Hematopoietic multipotent progenitor cell treated with erythropoietin and hydrocortisone succinate and interleukin-3 and kit ligand, for 6 days (in vitro differentiated cells): ENCODE data around the gene GNG3.
"Not testable (repeated sequence)": the region's sequence is repeated elsewhere in the genome, so short reads cannot be mapped to it uniquely, and the experiment has no call there.

ENCODE experiments used
- DNase-seq: peaks from one replicate; pipeline ENCODE4 v3.0.0-alpha.2; 2015

GNG3 gene

GRCh38 chr11:62688491-62688890 is 19.0 kb upstream of the GNG3 start:
- DNase-seq = no peak

DNA sequence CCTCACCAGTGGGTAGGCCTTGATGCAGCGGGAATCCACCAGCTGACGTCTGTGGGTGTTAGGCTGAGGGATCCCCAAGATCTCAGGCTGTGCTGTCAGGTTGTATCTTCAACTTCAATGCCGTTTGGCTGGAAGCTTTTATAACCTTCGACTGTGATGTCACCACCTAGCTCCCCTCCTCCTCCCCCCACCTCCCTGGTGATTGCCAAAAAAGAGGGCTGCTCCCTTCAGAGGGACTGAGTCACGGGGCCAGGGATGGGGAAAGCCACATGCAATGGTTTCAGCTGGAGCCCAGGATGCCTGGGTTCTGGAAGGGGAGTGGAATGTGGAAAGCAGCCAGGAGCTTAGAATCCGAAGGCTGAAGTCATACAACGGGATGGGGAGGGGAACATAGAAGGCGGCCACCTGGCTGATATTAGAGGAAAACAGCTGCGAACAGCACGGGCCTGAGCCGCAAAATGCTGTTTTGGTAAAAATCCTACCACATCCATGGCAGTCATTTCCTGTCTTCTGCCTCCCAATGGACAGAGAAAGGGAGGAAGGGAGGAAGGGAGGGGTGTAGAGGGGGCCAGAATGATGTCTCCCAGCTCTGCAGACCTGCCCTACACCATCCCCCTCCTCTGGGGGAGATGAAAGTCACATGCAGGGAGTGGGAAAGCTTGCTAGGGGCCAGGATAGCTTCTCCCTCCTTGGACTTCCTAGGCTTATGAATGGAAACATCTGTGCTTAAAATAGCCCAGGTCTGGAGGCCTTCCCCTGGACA is 17.9 kb upstream of the GNG3 start, which contains the start of gene LRRN4CL:
Gene LRRN4CL (minus strand): TSS at position 110 of the 763 bp plus-strand sequence. CDS start 1,022 bp downstream, outside the sequence.
- DNase-seq = no peak

DNA sequence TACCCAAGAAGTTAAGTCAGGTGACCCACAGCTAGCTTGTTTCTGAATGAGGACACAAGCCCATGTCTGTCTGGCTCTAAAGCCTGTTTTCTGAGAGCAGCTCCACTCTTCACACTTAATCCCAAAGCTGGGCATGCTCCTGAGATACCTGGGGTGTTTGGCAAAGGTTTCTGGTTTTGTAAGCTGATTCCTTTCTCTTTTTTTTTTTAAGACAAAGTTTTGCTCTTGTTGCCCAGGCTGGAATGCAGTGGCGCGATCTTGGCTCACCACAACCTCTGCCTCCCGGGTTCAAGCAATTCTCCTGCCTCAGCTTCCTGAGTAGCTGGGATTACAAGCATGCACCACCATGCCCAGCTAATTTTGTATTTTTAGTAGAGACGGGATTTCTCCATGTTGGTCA is 13.9 kb upstream of the GNG3 start:
- peak; percentile 0 for DNase-seq

DNA sequence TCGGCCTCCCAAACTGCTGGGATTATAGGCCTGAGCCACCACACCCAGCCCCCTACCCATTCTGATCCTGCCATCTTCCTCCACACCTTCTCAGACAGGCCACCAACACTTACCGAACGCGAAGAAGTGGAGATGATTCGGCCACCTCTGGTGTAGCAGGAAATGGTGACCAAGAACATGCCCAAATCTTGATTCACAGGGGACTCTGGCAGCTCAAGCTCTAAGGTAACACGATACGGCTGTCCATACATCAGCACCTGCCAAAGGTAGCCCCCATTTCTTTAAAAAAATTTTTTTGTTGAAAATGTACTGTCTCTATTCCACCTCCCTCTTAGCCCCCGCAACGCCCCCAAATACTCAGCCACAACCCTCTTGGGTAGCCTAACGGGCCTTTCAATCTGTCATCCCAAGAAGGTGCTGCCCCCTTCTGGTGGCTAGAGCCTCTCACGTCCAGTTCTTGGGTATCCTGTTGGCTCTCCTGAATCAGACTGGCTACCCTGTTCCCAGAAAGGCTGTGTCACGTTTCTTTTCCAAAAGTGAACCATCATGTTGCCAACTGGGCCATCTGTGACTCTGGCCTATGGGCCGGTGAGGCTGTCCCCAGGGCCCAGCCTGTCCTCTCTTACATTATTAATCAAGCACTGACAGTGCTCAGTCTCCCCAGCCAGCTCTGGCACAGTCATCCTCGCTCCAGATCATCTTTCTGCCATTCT is 12.9 kb upstream of the GNG3 start:
- DNase-seq = peak; percentile 95

DNA sequence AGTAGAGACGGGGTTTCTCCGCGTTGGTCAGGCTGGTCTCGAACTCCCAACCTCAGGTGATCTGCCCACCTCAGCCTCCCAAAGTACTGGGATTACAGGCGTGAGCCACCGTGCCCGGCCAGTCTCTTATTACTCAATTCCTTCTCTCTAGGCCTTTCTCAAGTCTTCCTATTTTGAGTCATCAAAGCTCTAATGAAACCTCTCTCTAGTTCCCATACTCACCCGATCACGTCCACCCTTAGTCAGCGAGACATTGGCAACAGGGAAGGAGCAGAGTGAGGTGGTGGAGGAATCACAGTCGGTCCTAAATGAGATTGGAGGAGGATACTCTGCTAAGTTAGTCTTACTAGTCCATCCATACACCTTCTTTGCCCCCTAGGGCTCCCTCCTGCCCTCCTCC is 5.2 kb upstream of the GNG3 start:
- no peak for DNase-seq

DNA sequence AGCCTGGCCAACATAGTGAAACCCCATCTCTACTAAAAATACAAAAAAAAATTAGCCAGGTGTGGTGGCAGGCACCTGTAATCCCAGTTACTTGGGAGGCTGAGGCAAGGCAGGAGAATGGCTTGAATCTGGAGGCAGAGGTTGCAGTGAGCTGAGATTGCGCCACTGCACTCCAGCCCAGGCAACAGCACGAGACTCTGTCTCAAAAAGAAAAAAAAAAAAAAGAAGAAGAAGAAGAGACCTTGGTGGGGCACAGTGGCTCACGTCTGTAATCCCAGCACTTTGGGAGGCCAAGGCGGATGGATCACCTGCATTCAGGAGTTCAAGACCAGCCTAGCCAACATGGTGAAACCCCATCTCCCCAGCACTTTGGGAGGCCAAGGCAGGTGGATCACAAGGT is 3.6 kb upstream of the GNG3 start:
- not testable (repeated sequence) for DNase-seq

- peak; percentile 63 for DNase-seq
Measured at GRCh38 chr11:62705413-62705812, 2.1 kb upstream of the GNG3 start.

- DNase-seq = peak; percentile 98
Measured at GRCh38 chr11:62705880-62706849, 1.3 kb upstream of the GNG3 start.

DNA sequence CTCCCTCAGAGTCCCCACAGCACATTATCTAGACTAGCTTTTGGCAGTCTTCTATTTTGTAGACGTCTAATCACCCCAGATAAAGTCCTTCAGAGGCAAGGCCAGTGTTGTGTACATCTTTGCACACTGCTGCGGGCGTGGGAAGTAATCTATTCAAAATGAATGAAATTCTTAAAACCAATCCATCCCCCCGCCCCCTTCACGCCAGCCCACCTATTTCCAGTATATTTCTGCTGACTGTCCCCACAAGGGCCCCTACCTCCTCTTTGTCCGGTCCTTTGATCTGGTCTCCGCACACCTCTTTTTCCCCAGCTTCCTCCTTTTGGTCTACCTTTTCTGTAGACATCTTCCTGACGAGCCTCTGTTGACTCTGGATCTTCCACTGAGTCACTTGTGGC is 627 bp upstream of the GNG3 start:
- no peak for DNase-seq

GRCh38 chr11:62708392-62708791 is 916 bp downstream of the GNG3 start:
- DNase-seq = peak; percentile 72

DNA sequence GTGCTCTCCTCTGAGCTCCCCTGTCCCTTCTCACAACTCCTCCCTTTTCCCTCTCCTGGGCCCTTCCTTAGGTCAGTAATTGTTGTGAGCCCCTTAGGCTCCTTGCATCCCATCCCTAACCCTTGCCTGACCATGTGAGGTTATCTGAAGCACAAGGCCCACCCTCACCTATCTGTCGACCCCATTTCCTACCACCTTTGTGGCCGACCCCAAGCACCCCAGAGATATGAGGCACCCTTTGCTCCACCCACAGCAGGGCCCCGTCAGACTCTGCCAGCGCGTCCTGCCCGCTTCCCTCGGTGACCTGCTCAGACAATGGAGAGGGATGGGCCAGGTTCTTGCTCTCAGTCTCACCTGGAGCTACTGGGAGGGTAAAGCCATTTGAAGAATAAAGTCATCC is 1.3 kb downstream of the GNG3 start:
- DNase-seq = peak; percentile 63

GRCh38 chr11:62709247-62710000 is 1.9 kb downstream of the GNG3 start:
- DNase-seq = peak; percentile 100

DNA sequence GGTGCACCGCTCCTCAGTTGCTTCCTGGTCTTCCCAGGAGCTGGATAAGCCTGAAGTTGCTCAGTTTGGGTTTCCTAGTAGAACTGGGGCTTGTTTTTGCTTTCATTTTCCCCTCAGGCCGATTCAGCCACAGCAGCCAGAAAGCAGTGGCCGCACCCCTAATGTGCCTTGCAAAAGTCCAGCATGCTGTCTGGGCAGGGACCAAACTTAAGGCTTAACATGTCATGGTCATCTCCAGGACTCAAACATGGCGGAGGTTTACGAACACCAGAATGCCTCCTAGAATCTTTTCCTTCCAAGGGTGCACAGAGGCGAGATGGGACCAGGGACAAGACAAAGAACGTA is 2.5 kb downstream of the GNG3 start:
- peak; percentile 57 for DNase-seq

DNA sequence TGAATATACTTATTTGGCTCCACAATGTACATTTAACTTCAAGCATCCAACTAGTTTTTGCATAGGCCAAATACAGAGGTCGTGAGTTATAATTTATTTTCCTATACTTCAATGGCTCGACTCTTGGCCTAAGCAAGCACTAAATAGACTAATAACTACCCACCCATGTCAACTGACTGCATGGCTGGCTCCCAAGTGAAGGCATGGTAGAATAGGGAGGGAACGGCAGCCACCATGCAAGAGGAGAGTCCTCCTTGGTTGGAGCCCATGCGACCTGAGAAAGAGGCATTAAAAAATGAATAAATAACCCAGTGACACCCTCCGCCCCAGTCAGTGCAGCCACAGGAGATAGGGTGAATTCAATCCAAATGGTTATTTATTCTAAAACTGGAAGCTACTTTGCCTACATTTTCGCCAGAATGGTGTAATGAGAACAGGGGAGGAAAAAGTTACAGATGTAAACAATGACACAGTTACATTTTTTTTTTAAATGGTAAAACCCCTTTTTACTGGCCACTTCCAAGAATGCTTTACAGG is 4.9 kb downstream of the GNG3 start:
- no peak for DNase-seq

GRCh38 chr11:62712861-62713260 is 5.4 kb downstream of the GNG3 start:
- DNase-seq = no peak

DNA sequence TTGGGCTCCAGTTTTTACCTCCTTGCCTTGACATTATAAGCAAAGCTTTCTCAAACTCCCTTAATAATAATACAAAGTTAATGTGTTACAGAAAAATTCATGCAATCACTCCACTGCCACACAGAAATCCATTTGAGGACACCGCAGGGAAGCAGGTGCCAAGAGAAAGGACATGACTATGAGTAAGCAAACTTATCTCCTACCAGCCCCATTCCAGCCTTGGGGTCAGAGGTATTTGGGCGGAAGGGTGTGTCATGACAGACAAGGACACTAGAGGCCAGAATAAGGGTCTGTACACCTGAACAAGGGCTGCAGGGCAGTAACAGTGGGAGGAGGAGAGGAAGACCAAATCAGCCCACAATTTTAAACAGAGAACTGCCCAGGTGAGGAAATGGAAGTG is 5.9 kb downstream of the GNG3 start:
- DNase-seq = no peak

DNA sequence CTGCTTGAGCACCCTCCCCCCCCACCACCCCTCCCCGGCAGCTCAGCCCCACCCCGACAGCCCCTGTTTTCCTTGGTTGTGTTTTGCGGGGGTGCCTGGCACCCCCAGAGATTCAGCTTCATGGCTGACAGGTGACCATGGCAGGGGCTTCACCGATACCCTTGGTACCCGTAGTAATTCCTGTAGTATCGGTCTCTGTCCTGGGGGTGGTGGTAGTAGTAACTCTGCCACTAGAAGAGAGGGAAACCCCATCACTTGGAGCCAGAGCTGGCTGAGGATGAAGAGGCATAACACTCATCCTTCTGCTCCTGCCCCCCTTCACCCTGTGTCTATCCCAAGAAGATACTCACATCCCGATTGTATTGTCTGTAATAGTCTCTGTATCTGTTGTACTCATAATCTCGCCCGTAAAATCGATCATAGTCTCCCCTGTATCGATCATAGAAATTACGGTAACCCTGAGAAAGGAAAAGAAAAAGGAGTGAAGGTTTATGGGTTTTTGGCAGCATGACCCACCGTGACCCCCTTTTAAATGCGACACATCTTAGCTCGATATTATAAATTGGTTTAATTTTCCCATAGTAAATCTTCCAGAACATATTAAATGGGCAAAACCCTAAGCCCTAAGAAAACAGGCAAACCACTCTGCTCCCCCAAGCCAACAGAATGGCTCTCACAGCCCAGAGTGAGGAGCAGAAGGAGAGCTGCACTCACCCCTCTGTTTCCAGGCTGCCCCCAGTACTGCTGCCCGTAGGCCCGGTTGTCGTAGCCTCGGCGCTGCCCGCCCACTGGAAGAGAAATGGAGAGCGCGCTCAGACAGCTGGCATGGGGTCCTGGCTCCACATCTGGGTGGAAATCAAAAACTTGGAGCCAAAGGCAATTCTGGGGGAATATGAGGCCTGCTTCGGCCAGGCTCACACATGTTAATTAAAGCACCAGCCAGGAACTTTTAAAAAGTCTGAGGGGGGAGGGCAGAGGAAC is 8.0 kb downstream of the GNG3 start:
- DNase-seq = no peak

DNA sequence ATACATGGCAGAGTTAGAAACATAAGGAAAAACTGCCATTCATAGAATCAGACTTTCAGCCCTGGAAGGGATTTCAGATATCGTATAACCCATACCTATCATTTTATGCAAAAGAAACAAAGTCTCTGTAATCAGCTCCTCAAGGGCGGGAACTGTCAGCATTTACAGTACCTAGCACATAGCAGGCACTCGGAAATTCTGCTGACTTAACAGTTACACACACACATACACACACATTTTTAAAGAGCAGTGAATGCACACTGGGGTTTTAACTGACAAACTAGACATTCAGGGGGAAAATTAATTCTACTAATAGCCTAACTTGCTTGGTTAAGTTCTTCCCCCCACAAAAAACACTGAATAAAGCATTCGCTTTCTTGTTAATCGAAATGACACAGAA is 8.7 kb downstream of the GNG3 start:
- DNase-seq = no peak

DNA sequence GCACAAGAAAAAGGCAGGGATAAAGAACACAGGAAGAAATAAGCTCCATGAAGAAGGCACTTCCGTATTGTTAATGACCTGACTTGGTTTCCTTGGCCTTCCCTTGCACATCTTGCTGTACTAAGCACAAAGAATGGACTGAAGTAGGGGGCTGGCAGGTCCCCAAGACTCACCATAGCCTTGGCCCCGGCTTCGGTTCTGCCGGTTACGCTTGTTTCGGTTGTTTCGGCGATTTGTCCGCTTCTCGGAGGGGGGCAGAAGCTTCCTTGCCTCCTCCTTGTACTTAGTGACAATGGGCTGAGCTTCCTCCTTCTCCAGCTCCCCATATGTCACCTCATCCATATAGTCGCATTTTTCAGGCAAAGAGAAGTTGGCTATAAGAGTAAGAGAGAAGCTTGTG is 9.3 kb downstream of the GNG3 start:
- DNase-seq = no peak

DNA sequence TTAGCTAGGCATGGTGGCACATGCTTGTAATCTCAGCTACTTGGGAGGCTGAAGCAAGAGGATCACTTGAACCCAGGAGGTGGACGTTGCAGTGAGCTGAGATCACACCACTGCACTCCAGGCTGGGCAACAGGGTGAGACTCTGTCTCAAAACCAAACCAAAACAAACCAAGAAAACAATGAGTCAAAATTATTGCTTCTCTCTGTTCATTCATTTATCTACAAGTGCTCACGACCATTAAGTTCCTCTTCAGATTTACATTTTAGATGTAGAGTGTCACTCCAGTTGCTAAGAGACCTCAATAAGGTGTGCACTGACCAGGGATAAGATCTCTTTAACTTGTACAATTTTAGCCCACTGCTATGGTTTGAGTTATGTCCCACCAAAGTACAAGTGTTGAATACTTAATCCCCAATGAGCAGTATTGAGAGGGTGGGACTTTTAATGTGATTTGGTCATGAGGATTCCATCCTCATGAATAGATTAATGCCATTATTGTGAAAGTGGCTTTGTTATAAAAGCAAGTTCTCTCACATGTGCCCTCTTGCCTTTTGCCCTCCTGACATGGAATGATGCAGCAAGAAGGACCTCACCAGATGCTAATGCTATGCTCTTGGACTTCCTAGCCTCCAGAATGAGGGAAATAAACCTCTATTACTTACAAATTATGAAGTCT is 12.0 kb downstream of the GNG3 start:
- no peak for DNase-seq
